Spinal cord (tissue), 4 donors: Measurements from ENCODE around the gene MFN2. TPM values are rescaled to one million over a fixed set of nuclear protein-coding genes. Genes with fewer than 3 reads are reported as not detected.

Experiments
- polyA plus RNA-seq, 2 donors: library from polyadenylated mRNA; unstranded; fragments of 120-200 nt; gene quantifications; one replicate each; pipeline ENCODE4 v1.2.1, GENCODE V29; 2013; ENCODE audit not compliant: insufficient read length in 2 of 2
- small RNA-seq: library from RNA; depleted of rRNA; stranded (forward); fragments of <200 nt; gene quantifications from one replicate; pipeline ENCODE3, GENCODE V24; 2014; ENCODE audit warnings: low replicate concordance
- total RNA-seq, 2 donors: library from RNA; depleted of rRNA in 1 of 2; stranded (reverse); fragments of 120-200 nt in 1 of 2; fragments of >200 nt in 1 of 2; gene quantifications; one replicate each; pipeline versions ENCODE4 v1.2.3 to v1.2.4, GENCODE V29; 2013 to 2014

The MFN2 gene
- total and polyA plus RNA-seq, 4 donors, result 47.5 to 79.7 (median 72.4) TPM

Small RNAs within 50 kb of the gene (small RNA-seq; reads per million reads assigned to genes)
- gene AL096840.1, result not detected
- gene MIR6729, result 0.06 reads per million
- not detected for gene RF00019
- gene RN7SL649P, result not detected

Other genes starting within 250 kb of the MFN2 start
- 10 to 100 TPM; 11.8 to 45.1 TPM for gene AGTRAP, start 244.3 kb upstream of the MFN2 start, total RNA-seq
- gene AGTRAP, start 244.3 kb upstream of the MFN2 start, polyA plus RNA-seq, result 10 to 100 TPM; 19.3 to 24.1 TPM
- gene C1orf167, start 218.3 kb upstream of the MFN2 start, total RNA-seq, result 1 to 10 TPM in 1 of 2 donors, under 1 TPM in 1; 0.30 to 4.7 TPM
- under 1 TPM in 1 of 2 donors, not detected in 1; 0.23 TPM for gene C1orf167, start 218.3 kb upstream of the MFN2 start, polyA plus RNA-seq
- gene MTHFR, start 174.5 kb upstream of the MFN2 start, total RNA-seq, result 10 to 100 TPM; 25.8 to 49.1 TPM
- gene MTHFR, start 174.5 kb upstream of the MFN2 start, polyA plus RNA-seq, result 10 to 100 TPM; 20.9 to 36.2 TPM
- 10 to 100 TPM; 16.5 to 17.1 TPM for gene CLCN6, start 174.3 kb upstream of the MFN2 start, total RNA-seq
- gene CLCN6, start 174.3 kb upstream of the MFN2 start, polyA plus RNA-seq, result 10 to 100 TPM; 36.8 to 49.3 TPM
- gene NPPA, start 132.7 kb upstream of the MFN2 start, total RNA-seq, result under 1 TPM; 0.61 to 0.99 TPM
- gene NPPA, start 132.7 kb upstream of the MFN2 start, polyA plus RNA-seq, result 1 to 10 TPM; 4.7 to 5.0 TPM
- 1 to 10 TPM in 1 of 2 donors, under 1 TPM in 1; 0.83 to 1.5 TPM for gene NPPB, start 121.5 kb upstream of the MFN2 start, total RNA-seq
- 1 to 10 TPM; 3.1 to 4.5 TPM for gene NPPB, start 121.5 kb upstream of the MFN2 start, polyA plus RNA-seq
- 10 to 100 TPM; 18.0 to 33.8 TPM for gene KIAA2013, start 54.0 kb upstream of the MFN2 start, total RNA-seq
- 10 to 100 TPM; 35.3 to 35.4 TPM for gene KIAA2013, start 54.0 kb upstream of the MFN2 start, polyA plus RNA-seq
- 100 to 1,000 TPM in 1 of 2 donors, 10 to 100 TPM in 1; 47.7 to 108 TPM for gene PLOD1, start 45.7 kb upstream of the MFN2 start, total RNA-seq
- gene PLOD1, start 45.7 kb upstream of the MFN2 start, polyA plus RNA-seq, result 10 to 100 TPM; 66.5 to 80.0 TPM
- gene MIIP, start 39.1 kb downstream of the MFN2 start, total RNA-seq, result 10 to 100 TPM; 18.7 to 34.4 TPM
- gene MIIP, start 39.1 kb downstream of the MFN2 start, polyA plus RNA-seq, result 10 to 100 TPM; 54.4 to 62.3 TPM
- gene TNFRSF8, start 82.9 kb downstream of the MFN2 start, total RNA-seq, result under 1 TPM; 0.11 to 0.20 TPM
- gene TNFRSF8, start 82.9 kb downstream of the MFN2 start, polyA plus RNA-seq, result under 1 TPM in 1 of 2 donors, not detected in 1; 0.12 TPM
- 10 to 100 TPM in 1 of 2 donors, 1 to 10 TPM in 1; 9.6 to 14.1 TPM for gene TNFRSF1B, start 186.5 kb downstream of the MFN2 start, total RNA-seq
- 10 to 100 TPM in 1 of 2 donors, 1 to 10 TPM in 1; 9.7 to 10.8 TPM for gene TNFRSF1B, start 186.5 kb downstream of the MFN2 start, polyA plus RNA-seq
- 10 to 100 TPM; 48.2 to 72.2 TPM for gene VPS13D, start 249.6 kb downstream of the MFN2 start, total RNA-seq
- 10 to 100 TPM; 38.5 to 43.9 TPM for gene VPS13D, start 249.6 kb downstream of the MFN2 start, polyA plus RNA-seq